Renal cortical epithelial cell (primary cell): Measurements from ENCODE around the gene EEF2KMT. TPM values are rescaled to one million over a fixed set of nuclear protein-coding genes. Genes with fewer than 3 reads are reported as not detected.

Experiments used
- DNase-seq: peaks from one replicate; pipeline ENCODE4 v3.0.0-alpha.2; 2011; ENCODE audit warnings: low read depth
- total RNA-seq: library from RNA; depleted of rRNA; stranded (reverse); fragments of >200 nt; gene quantifications from 2 replicates; pipeline ENCODE4 v1.2.3, GENCODE V29; 2014

EEF2KMT gene
- total RNA-seq, 1 donor from 2014 or later, result 13.9 TPM

DNA sequence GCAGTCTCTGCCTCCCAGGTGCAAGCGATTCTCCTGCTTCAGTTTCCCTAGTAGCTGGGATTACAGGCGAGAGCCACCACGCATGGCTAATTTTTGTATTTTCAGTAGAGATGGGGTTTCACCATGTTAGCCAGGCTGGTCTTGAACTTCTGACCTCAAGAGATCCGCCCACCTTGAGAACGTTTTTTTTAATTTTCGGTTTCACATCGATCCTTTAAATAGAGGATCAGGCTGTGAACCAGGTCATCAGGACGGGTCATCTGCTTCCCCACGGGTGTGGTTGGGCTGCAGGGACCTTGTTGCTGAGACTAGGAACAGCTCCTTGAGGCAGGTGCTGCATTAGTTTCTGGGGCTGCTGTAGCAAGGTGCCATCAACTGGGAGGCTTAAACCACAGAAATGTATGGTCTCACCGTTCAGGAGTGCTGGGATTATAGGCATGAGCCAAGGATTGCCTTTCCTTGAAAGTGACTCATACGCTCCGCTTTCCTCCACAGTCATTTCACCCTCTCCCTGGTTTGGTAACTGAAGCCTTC, 55.9 kb downstream of the EEF2KMT start:
- DNase-seq, result peak; percentile 84

- no peak for DNase-seq
These were observed 57.1 kb downstream of the EEF2KMT start for GRCh38 chr16:5040451-5040850.

GRCh38 chr16:5036228-5037156, 61.1 kb downstream of the EEF2KMT start:
- DNase-seq, result no peak

DNA sequence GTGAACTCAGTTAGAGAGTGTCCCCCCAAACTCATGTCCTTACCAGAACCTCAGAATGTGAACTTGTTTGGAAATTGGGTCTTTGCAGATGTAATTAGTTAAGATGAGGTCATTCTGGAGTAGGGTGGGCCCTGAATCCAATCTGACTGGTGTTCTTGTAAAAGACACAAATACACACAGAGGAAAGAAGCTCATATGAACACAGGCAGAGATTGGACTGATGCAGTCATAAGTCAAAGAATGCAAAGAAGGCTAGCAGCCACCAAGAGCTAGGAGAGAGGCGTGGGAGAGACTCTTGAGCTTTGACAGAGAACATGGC, 61.7 kb downstream of the EEF2KMT start:
- DNase-seq, result no peak

Other genes with a start within 250 kb of the EEF2KMT start
- gene PPL, start 160.6 kb downstream of the EEF2KMT start, total RNA-seq, result 17.0 and 35.4 TPM in 2 replicates
- 0.10 TPM in 1 of 2 replicates, not detected in the other for gene SEC14L5, start 139.5 kb downstream of the EEF2KMT start, total RNA-seq
- 12.5 and 20.2 TPM in 2 replicates for gene NAGPA, start 63.9 kb downstream of the EEF2KMT start, total RNA-seq
- gene C16orf89, start 31.8 kb downstream of the EEF2KMT start, total RNA-seq, result 0.15 TPM in 1 of 2 replicates, not detected in the other
- gene ALG1, start 26.0 kb downstream of the EEF2KMT start, total RNA-seq, result 20.8 and 27.8 TPM in 2 replicates